ENCODE data around the gene NEGR1.

The NEGR1 gene

DNA sequence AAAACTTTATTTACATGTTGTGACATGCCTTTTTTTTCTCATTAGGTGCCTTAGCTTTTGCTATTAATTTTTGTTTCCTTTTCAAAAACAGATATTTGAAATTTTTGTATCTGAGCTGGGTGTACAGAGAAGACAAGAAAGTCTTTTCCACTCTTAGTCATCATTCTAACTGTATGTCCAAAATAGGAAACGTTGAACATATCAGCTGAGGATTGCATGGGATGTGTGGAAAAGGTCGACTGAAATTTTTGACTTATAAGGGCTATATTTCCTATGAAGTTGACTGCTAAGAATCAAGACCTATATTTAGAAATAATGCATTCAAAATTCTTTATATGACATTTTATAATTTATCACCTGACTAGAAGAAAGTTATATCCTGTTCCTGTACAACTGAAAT is 931.5 kb downstream of the NEGR1 start:
- DNase-seq (ENCODE audit: low read depth), result no peak

DNA sequence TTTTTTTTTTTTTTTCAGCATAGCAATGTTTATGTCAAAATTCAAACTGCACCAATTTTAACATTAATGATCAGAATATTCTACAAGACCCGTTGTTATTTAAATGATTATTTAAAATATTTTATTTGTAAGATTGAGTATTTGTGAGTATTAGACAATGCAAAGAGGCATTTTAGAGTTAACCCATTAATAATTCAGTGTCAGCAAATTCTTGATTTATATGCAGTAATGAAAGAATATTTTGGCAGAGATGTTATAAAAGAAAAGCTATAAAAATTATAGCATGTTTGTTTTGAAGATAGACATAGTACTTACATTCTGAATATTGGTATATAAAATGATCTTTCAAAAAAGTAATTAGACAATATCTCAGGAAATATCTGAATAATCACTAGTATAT is 932.0 kb downstream of the NEGR1 start:
- no peak for DNase-seq (ENCODE audit: low read depth)
